H1 (cell line): Measurements from ENCODE around the gene RGL1. TPM values are rescaled to one million over a fixed set of nuclear protein-coding genes. Genes with fewer than 3 reads are reported as not detected.

ENCODE experiments used
- CTCF ChIA-PET: fragments of 300-600 bp; sonication (Branson Sonifier 250); formaldehyde crosslinking; loops from one replicate; lab custom pipeline; 2021; ENCODE audit not compliant: partially characterized antibody; lab: Charles Lee
- POLR2A ChIA-PET: fragments of 300-600 bp; sonication (Branson Sonifier 250); formaldehyde crosslinking; loops from one replicate; lab custom pipeline; 2021; ENCODE audit warnings: inconsistent platforms; ENCODE audit not compliant: partially characterized antibody; lab: Charles Lee
- DNase-seq, 2 experiments: peaks; one replicate each; pipeline versions ENCODE4 v3.0.0 to v3.0.0-alpha.2; 2010 to 2022; ENCODE audit warnings: low spot score in 2 of 2, low read depth in 1 of 2, mixed read lengths in 1 of 2
- FAIRE-seq: peaks from 2 replicates; lab custom pipeline; 2011; peaks lifted over from hg19 to GRCh38; lab: Jason Lieb, UNC
- H2AFZ ChIP-seq: 2 replicates; pipeline ENCODE4 v1.8.1; 2012; ENCODE audit warnings: low read length, inconsistent platforms
- H2AK5ac ChIP-seq: 2 replicates; pipeline ENCODE4 v1.6.1; 2013; ENCODE audit warnings: low read depth, low read length
- H2BK120ac ChIP-seq: replicated peaks from 2 replicates; pipeline ENCODE3; 2013; ENCODE audit warnings: low read depth, low read length, inconsistent platforms
- H2BK12ac ChIP-seq: 2 replicates; pipeline ENCODE4 v1.6.1; 2013; ENCODE audit warnings: low read depth, low read length
- H2BK15ac ChIP-seq: 2 replicates; pipeline ENCODE4 v1.6.1; 2013; ENCODE audit warnings: low read length
- H2BK20ac ChIP-seq: 2 replicates; pipeline ENCODE4 v1.6.1; 2013; ENCODE audit warnings: low read length
- H2BK5ac ChIP-seq: 2 replicates; pipeline ENCODE4 v1.6.1; 2013; ENCODE audit warnings: low read depth, low read length
- H3K14ac ChIP-seq: 2 replicates; pipeline ENCODE4 v1.6.1; 2013; ENCODE audit warnings: inconsistent platforms; ENCODE audit not compliant: insufficient read length
- H3K18ac ChIP-seq: 2 replicates; pipeline ENCODE4 v1.6.1; 2013; ENCODE audit warnings: low read length; ENCODE audit errors: extremely low read depth
- H3K23ac ChIP-seq: 2 replicates; pipeline ENCODE4 v1.6.1; 2013; ENCODE audit warnings: inconsistent platforms; ENCODE audit not compliant: insufficient read length
- H3K23me2 ChIP-seq: 2 replicates; pipeline ENCODE4 v1.6.1; 2013; ENCODE audit warnings: low read depth, low read length
- H3K27ac ChIP-seq: 2 replicates; pipeline ENCODE4 v1.6.1; 2011; ENCODE audit warnings: low read depth, low read length, inconsistent platforms
- H3K27me3 ChIP-seq, 4 experiments: replicated peaks in 1 of 4; 1 replicate in 1 of 4; 2 replicates in 3 of 4; pipeline versions ENCODE4 v1.6.1 to v1.8.1; 2011 to 2013; ENCODE audit warnings: low read length in 3 of 4, mild to moderate bottlenecking in 3 of 4, inconsistent platforms in 2 of 4, mixed read lengths in 2 of 4, moderate library complexity in 1 of 4; ENCODE audit not compliant: control insufficient read depth in 3 of 4, insufficient read depth in 3 of 4; ENCODE audit errors: extremely low read depth in 1 of 4
- H3K36me3 ChIP-seq, 4 experiments: 2 replicates each; pipeline versions ENCODE4 v1.6.1 to v1.8.1; 2011 to 2013; ENCODE audit warnings: mild to moderate bottlenecking in 4 of 4, low read length in 3 of 4, moderate library complexity in 2 of 4, control low read depth in 1 of 4, inconsistent platforms in 1 of 4; ENCODE audit not compliant: insufficient read depth in 4 of 4, control insufficient read depth in 2 of 4
- H3K4ac ChIP-seq: replicated peaks from 2 replicates; pipeline ENCODE3; 2013; ENCODE audit warnings: low read length, low read depth, mixed read lengths, inconsistent platforms; ENCODE audit not compliant: insufficient read length
- H3K4me1 ChIP-seq, 4 experiments: replicated peaks in 1 of 4; 1 replicate in 1 of 4; 2 replicates in 3 of 4; pipeline versions ENCODE4 v1.6.1 to v1.8.1; 2011 to 2013; ENCODE audit warnings: low read length in 3 of 4, inconsistent platforms in 2 of 4, mixed read lengths in 1 of 4; ENCODE audit not compliant: insufficient read depth in 4 of 4, control insufficient read depth in 3 of 4
- H3K4me2 ChIP-seq, 2 experiments: 2 replicates each; pipeline versions ENCODE4 v1.6.1 to v1.8.1; 2011 to 2013; ENCODE audit warnings: low read depth in 2 of 2, low read length in 2 of 2, control low read depth in 1 of 2, inconsistent platforms in 1 of 2, mild to moderate bottlenecking in 1 of 2; ENCODE audit not compliant: insufficient read depth in 1 of 2
- H3K4me3 ChIP-seq, 4 experiments: fragments of 200-600, 300-600 bp in 1 of 4; sonication (generic), shearing (Covaris generic), sonication (Bioruptor Twin) in 1 of 4; 2 replicates each; pipeline versions ENCODE4 v1.5.1 to v1.8.1; 2011 to 2016; ENCODE audit warnings: low read length in 4 of 4, low read depth in 3 of 4, control low read depth in 2 of 4, inconsistent platforms in 2 of 4, mild to moderate bottlenecking in 2 of 4, mixed read lengths in 1 of 4, moderate library complexity in 1 of 4; ENCODE audit not compliant: insufficient read depth in 2 of 4; ENCODE audit errors: extremely low read depth in 1 of 4
- H3K56ac ChIP-seq: replicated peaks from 2 replicates; pipeline ENCODE3; 2013; ENCODE audit warnings: low read depth, mild to moderate bottlenecking, mixed read lengths, low read length, inconsistent platforms; ENCODE audit not compliant: insufficient read length
- H3K79me1 ChIP-seq: 2 replicates; pipeline ENCODE4 v1.6.1; 2013; ENCODE audit warnings: low read depth, low read length, control low read depth
- H3K79me2 ChIP-seq, 2 experiments: 2 replicates each; pipeline versions ENCODE4 v1.6.1 to v1.8.1; 2012 to 2013; ENCODE audit warnings: low read length in 2 of 2, mild to moderate bottlenecking in 2 of 2, inconsistent platforms in 1 of 2; ENCODE audit not compliant: insufficient read depth in 2 of 2, control insufficient read depth in 1 of 2
- H3K9ac ChIP-seq, 4 experiments: replicated peaks in 1 of 4; 1 replicate in 1 of 4; 2 replicates in 3 of 4; pipeline versions ENCODE4 v1.6.1 to v1.8.1; 2011 to 2013; ENCODE audit warnings: low read depth in 3 of 4, low read length in 3 of 4, control low read depth in 2 of 4, mild to moderate bottlenecking in 2 of 4, moderate library complexity in 2 of 4, inconsistent platforms in 1 of 4; ENCODE audit errors: extremely low read depth in 1 of 4
- H3K9me3 ChIP-seq, 2 experiments: 2 replicates each; pipeline versions ENCODE4 v1.6.1 to v1.8.1; 2012 to 2013; ENCODE audit warnings: mild to moderate bottlenecking in 2 of 2, moderate library complexity in 2 of 2, control low read depth in 1 of 2, inconsistent platforms in 1 of 2, low read depth in 1 of 2, low read length in 1 of 2, mixed read lengths in 1 of 2; ENCODE audit not compliant: insufficient read depth in 2 of 2
- H4K20me1 ChIP-seq, 2 experiments: replicated peaks in 1 of 2; 2 replicates each; pipeline versions ENCODE3 to v1.8.1; 2011 to 2013; ENCODE audit warnings: inconsistent platforms in 2 of 2, low read length in 2 of 2, mild to moderate bottlenecking in 1 of 2; ENCODE audit not compliant: insufficient read depth in 2 of 2, control insufficient read depth in 1 of 2
- H4K5ac ChIP-seq: 2 replicates; pipeline ENCODE4 v1.6.1; 2013; ENCODE audit warnings: low read length, low read depth, mixed read lengths, inconsistent platforms; ENCODE audit not compliant: insufficient read length
- H4K8ac ChIP-seq: 2 replicates; pipeline ENCODE4 v1.8.0; 2013; ENCODE audit warnings: mild to moderate bottlenecking, moderate library complexity, low read length, inconsistent platforms; ENCODE audit not compliant: insufficient read depth; ENCODE audit errors: extremely low read depth
- H4K91ac ChIP-seq: replicated peaks from 2 replicates; pipeline ENCODE3; 2013; ENCODE audit warnings: low read length, mixed read lengths, inconsistent platforms; ENCODE audit not compliant: insufficient read length
- HDAC2 ChIP-seq, 2 experiments: fragments of 300-600 bp in 1 of 2; sonication (generic) in 1 of 2; IDR thresholded peaks; 2 replicates each; pipeline ENCODE4 v1.6.1; 2011 to 2012; ENCODE audit warnings: low read depth in 2 of 2, low read length in 2 of 2, mild to moderate bottlenecking in 2 of 2, moderate library complexity in 2 of 2, borderline replicate concordance in 1 of 2, inconsistent platforms in 1 of 2
- POLR2AphosphoS5 ChIP-seq: IDR thresholded peaks from 2 replicates; pipeline ENCODE4 v1.6.1; 2011; ENCODE audit warnings: low read depth, low read length
- WGBS, 2 experiments: shearing (Covaris generic) in 1 of 2; methylation state at CpG; one replicate each; pipeline versions ENCODE4 v1.1.6 to v1.1.7; 2013 to 2015; ENCODE audit warnings: low lambda C conversion rate in 2 of 2, mixed read lengths in 2 of 2, inconsistent platforms in 1 of 2, low coverage in 1 of 2, missing lambda C conversion rate in 1 of 2; ENCODE audit not compliant: insufficient replicate concordance in 2 of 2, insufficient coverage in 1 of 2, insufficient read length in 1 of 2; ENCODE audit errors: extremely low coverage in 1 of 2, missing lambda C conversion rate in 1 of 2; 5-methylcytosine and 5-hydroxymethylcytosine counted together
- polyA plus RNA-seq, 7 experiments: library from polyadenylated mRNA; depleted of rRNA in 3 of 7; stranded (reverse) in 5 of 7; unstranded in 2 of 7; fragments of >200 nt in 5 of 7; fragments of 200-250 nt in 2 of 7; gene quantifications; 1 replicate in 5 of 7; 2 replicates in 1 of 7; 4 replicates in 1 of 7; pipeline versions ENCODE4 v1.2.1 to v1.2.3, GENCODE V29; 2011 to 2013; ENCODE audit warnings: missing spikeins in 2 of 7, mixed read lengths in 2 of 7
- total RNA-seq: library from RNA; stranded (reverse); fragmentation: NEBNext Ultra II Directional; extraction: Animal tissue kit (Norgen Biotek cat#: 25700); gene quantifications from 2 replicates; pipeline ENCODE4 v1.2.1, GENCODE V29; 2021

The RGL1 gene
- total and polyA plus RNA-seq, 2 of the 8 experiments (the other 6 are each of a cell fraction or from before 2014, with no cell fraction given) = 0.98 to 2.4 TPM

- no peak for FAIRE-seq
- Histone ChIP-seq H3K79me2 (no peaks in the 10 kb centered on the region), H2AK5ac (no peak overlapping the region), H2BK5ac (no peak overlapping the region), H3K4ac (no peak overlapping the region), H3K9me3 (no peaks in the 10 kb centered on the region), H2BK12ac (no peak overlapping the region), H3K27me3 (no peaks in the 10 kb centered on the region; a peak in 1 of 7 replicates), H3K79me1 (no peaks in the 10 kb centered on the region), H4K5ac (no peak overlapping the region), H3K9ac (no peak overlapping the region), H2AFZ (no peak overlapping the region), H3K4me3 (no peak overlapping the region), H3K56ac (no peak overlapping the region), H3K23me2 (no peaks in the 10 kb centered on the region), H3K23ac (no peak overlapping the region), H3K36me3 (no peaks in the 10 kb centered on the region), H3K4me1 (peaks cover 0 to 11% (median 6%) of the 10 kb centered on the region in 4 experiments; a peak in 3 of 7 replicates), H2BK20ac (no peak overlapping the region), H3K18ac (no peak overlapping the region), H4K91ac (no peak overlapping the region), H4K8ac (no peak overlapping the region), H2BK120ac (no peak overlapping the region), H3K27ac (no peak overlapping the region), H2BK15ac (no peak overlapping the region), H4K20me1 (no peaks in the 10 kb centered on the region), H3K14ac (no peak overlapping the region), H3K4me2 (no peak overlapping the region)
- CTCF ChIA-PET = no interaction called here
- WGBS, 2 experiments = 96% methylated on average over 4 of the region's 4 CpGs; no CpG with 5 or more reads in 1 of the 2 experiments
- POLR2A ChIA-PET = no interaction called here
- no peak for DNase-seq
- TF ChIP-seq POLR2AphosphoS5 (no peak), HDAC2 (IDR thresholded peaks at IDR 0.05; ENCODE audit: borderline replicate concordance in 1 of 2, low read depth in 2 of 2, low read length in 2 of 2) (no peak)
These were observed 6.0 kb downstream of the RGL1 start for GRCh38 chr1:183810756-183811544.
